MM.1S (cell line): ENCODE measurements around the gene WDR41.

Source experiments
- DNase-seq: peaks from one replicate; pipeline ENCODE4 v3.0.0-alpha.2; 2015
- H2AFZ ChIP-seq: fragments of 300-600 bp; sonication (generic); 2 replicates; pipeline ENCODE4 v1.6.0; 2016; ENCODE audit warnings: antibody characterized with exemption, low read length
- H3F3A ChIP-seq: fragments of 300-600 bp; sonication (generic); 2 replicates; pipeline ENCODE4 v1.6.1; 2016; ENCODE audit warnings: mild to moderate bottlenecking, antibody characterized with exemption, low read length, moderate library complexity, mixed read lengths; ENCODE audit not compliant: insufficient read depth
- H3K27ac ChIP-seq: fragments of 300-600 bp; sonication (generic); 2 replicates; pipeline ENCODE4 v1.5.1; 2016; ENCODE audit warnings: mild to moderate bottlenecking, low read length
- H3K27me3 ChIP-seq: fragments of 300-600 bp; sonication (generic); replicated peaks from 2 replicates; pipeline ENCODE4 v1.6.0; 2016; ENCODE audit warnings: low read length; ENCODE audit not compliant: insufficient read depth
- H3K36me3 ChIP-seq: fragments of 300-600 bp; sonication (generic); replicated peaks from 2 replicates; pipeline ENCODE4 v1.6.1; 2016; ENCODE audit warnings: mild to moderate bottlenecking, low read length, mixed read lengths; ENCODE audit not compliant: insufficient read depth
- H3K4me1 ChIP-seq: fragments of 300-600 bp; sonication (generic); 2 replicates; pipeline ENCODE4 v1.6.1; 2016; ENCODE audit warnings: low read length, mixed read lengths
- H3K4me2 ChIP-seq: fragments of 300-600 bp; sonication (generic); 2 replicates; pipeline ENCODE4 v1.6.0; 2016; ENCODE audit warnings: low read depth, low read length
- H3K4me3 ChIP-seq: fragments of 300-600 bp; sonication (generic); 2 replicates; pipeline ENCODE4 v1.5.1; 2016; ENCODE audit warnings: low read length, mixed read lengths
- H3K79me2 ChIP-seq: fragments of 300-600 bp; sonication (generic); 2 replicates; pipeline ENCODE4 v1.6.1; 2016; ENCODE audit warnings: mixed run types, low read length, mixed read lengths
- H3K9ac ChIP-seq: fragments of 300-600 bp; sonication (generic); 2 replicates; pipeline ENCODE4 v1.6.1; 2016; ENCODE audit warnings: low read length, mixed read lengths
- H3K9me2 ChIP-seq: fragments of 300-600 bp; sonication (generic); replicated peaks from 2 replicates; pipeline ENCODE4 v1.6.1; 2016; ENCODE audit warnings: mild to moderate bottlenecking, low read length, mixed read lengths; ENCODE audit not compliant: insufficient read depth
- H3K9me3 ChIP-seq: fragments of 300-600 bp; sonication (generic); replicated peaks from 2 replicates; pipeline ENCODE4 v1.6.1; 2016; ENCODE audit warnings: mild to moderate bottlenecking, low read length, mixed read lengths; ENCODE audit not compliant: insufficient read depth
- H4K20me1 ChIP-seq: fragments of 300-600 bp; sonication (generic); 2 replicates; pipeline ENCODE4 v1.6.1; 2016; ENCODE audit warnings: mild to moderate bottlenecking, low read length, moderate library complexity, mixed read lengths; ENCODE audit not compliant: insufficient read depth
- EZH2 ChIP-seq: fragments of 300-600 bp; sonication (generic); optimal IDR thresholded peaks from 2 replicates; pipeline ENCODE3; 2017; ENCODE audit warnings: low read depth, mild to moderate bottlenecking, antibody characterized with exemption, low read length, mixed read lengths
- EZH2phosphoT487 ChIP-seq: fragments of 300-600 bp; sonication (generic); IDR thresholded peaks from 2 replicates; pipeline ENCODE4 v1.6.1; 2018; ENCODE audit warnings: antibody characterized with exemption, low read length
- TF ChIP-seq, protein P1 (sequence below): fragments of 300-600 bp; sonication (generic); IDR thresholded peaks from 2 replicates; pipeline ENCODE4 v1.5.1; 2016; ENCODE audit warnings: antibody characterized with exemption, low read length, mixed read lengths

The WDR41 gene

DNA sequence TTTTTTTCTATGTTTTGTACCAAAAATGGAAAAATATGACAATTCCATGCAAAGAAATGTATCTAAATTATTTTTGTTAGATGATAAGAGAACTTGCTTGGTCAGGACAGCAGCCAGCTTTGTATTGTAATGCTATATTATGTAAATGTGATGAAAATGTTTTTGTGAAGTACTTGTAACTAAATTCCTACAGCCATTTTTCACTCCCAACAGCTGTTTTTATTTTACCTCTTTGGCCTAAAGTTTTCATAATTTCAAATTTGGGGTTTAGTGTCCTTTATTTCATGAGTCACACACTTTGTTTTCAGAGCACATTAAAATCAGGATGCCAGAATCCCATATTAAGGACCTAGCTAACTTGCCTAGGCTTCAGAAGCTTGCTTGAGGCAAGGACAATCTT is 64.1 kb downstream of the WDR41 start:
- H2AFZ ChIP-seq, result no peak overlapping the region
- H3K27ac ChIP-seq, result no peak overlapping the region
- H4K20me1 ChIP-seq, result no peaks in the 10 kb centered on the region
- no peak overlapping the region for H3K4me3 ChIP-seq
- H3K79me2 ChIP-seq, result no peaks in the 10 kb centered on the region
- no peaks in the 10 kb centered on the region for H3K36me3 ChIP-seq
- H3K4me1 ChIP-seq, result no peaks in the 10 kb centered on the region
- no peak for TF ChIP-seq EZH2phosphoT487
- TF ChIP-seq EZH2, result no peak
- TF ChIP-seq, protein P1, sequence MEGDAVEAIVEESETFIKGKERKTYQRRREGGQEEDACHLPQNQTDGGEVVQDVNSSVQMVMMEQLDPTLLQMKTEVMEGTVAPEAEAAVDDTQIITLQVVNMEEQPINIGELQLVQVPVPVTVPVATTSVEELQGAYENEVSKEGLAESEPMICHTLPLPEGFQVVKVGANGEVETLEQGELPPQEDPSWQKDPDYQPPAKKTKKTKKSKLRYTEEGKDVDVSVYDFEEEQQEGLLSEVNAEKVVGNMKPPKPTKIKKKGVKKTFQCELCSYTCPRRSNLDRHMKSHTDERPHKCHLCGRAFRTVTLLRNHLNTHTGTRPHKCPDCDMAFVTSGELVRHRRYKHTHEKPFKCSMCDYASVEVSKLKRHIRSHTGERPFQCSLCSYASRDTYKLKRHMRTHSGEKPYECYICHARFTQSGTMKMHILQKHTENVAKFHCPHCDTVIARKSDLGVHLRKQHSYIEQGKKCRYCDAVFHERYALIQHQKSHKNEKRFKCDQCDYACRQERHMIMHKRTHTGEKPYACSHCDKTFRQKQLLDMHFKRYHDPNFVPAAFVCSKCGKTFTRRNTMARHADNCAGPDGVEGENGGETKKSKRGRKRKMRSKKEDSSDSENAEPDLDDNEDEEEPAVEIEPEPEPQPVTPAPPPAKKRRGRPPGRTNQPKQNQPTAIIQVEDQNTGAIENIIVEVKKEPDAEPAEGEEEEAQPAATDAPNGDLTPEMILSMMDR, result no peak
- H3K9me3 ChIP-seq, result no peaks in the 10 kb centered on the region
- no peak overlapping the region for H3K4me2 ChIP-seq
- no peaks in the 10 kb centered on the region for H3K27me3 ChIP-seq
- no peaks in the 10 kb centered on the region for H3K9me2 ChIP-seq
- DNase-seq, result no peak
- H3F3A ChIP-seq, result no peaks in the 10 kb centered on the region
- no peak overlapping the region for H3K9ac ChIP-seq

DNA sequence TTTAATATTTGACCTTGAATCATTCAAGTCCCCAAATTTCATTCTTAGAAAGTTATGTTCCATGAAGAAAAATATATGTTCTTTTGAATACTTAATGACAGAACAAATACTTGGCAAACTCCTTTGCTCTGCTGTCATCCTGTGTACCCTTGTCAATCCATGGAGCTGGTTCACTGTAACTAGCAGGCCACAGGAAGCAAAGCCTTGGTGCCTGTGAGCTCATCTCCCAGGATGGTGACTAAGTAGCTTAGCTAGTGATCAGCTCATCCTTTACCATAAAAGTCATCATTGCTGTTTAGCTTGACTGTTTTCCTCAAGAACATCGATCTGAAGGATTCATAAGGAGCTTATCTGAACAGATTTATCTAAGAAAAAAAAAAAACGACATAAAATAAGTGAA is 65.4 kb downstream of the WDR41 start:
- TF ChIP-seq EZH2phosphoT487 (no peak), EZH2 (no peak)
- TF ChIP-seq, protein P1, result no peak
- H2AFZ ChIP-seq, result no peak overlapping the region
- H4K20me1 ChIP-seq, result no peaks in the 10 kb centered on the region
- H3K27ac ChIP-seq, result no peak overlapping the region
- no peak for DNase-seq
- H3K4me3 ChIP-seq, result no peak overlapping the region
- H3K9ac ChIP-seq, result no peak overlapping the region
- H3K36me3 ChIP-seq, result no peaks in the 10 kb centered on the region
- H3F3A ChIP-seq, result no peaks in the 10 kb centered on the region
- no peaks in the 10 kb centered on the region for H3K27me3 ChIP-seq
- H3K4me2 ChIP-seq, result no peak overlapping the region
- H3K4me1 ChIP-seq, result no peaks in the 10 kb centered on the region
- H3K79me2 ChIP-seq, result no peaks in the 10 kb centered on the region
- no peaks in the 10 kb centered on the region for H3K9me2 ChIP-seq
- H3K9me3 ChIP-seq, result no peaks in the 10 kb centered on the region

- no peaks in the 10 kb centered on the region for H3K36me3 ChIP-seq
- no peak for DNase-seq
- H3K4me1 ChIP-seq, result no peaks in the 10 kb centered on the region
- H3K9me2 ChIP-seq, result no peaks in the 10 kb centered on the region
- no peaks in the 10 kb centered on the region for H3F3A ChIP-seq
- H3K79me2 ChIP-seq, result no peaks in the 10 kb centered on the region
- TF ChIP-seq EZH2phosphoT487 (no peak), EZH2 (no peak)
- TF ChIP-seq, protein P1, result no peak
- H3K9ac ChIP-seq, result no peak overlapping the region
- no peak overlapping the region for H3K4me3 ChIP-seq
- H3K27me3 ChIP-seq, result no peaks in the 10 kb centered on the region
- no peaks in the 10 kb centered on the region for H4K20me1 ChIP-seq
- no peak overlapping the region for H3K27ac ChIP-seq
- H2AFZ ChIP-seq, result no peak overlapping the region
- no peaks in the 10 kb centered on the region for H3K9me3 ChIP-seq
- no peak overlapping the region for H3K4me2 ChIP-seq
These were observed 66.0 kb downstream of the WDR41 start for GRCh38 chr5:77425998-77426659.
